ENCODE data around the gene CX3CL1. TPM values are rescaled to one million over a fixed set of nuclear protein-coding genes. Genes with fewer than 3 reads are reported as not detected.

CX3CL1 gene
- polyA plus RNA-seq, 4 donors = 30.3 to 40.4 (median 30.9) TPM

DNA sequence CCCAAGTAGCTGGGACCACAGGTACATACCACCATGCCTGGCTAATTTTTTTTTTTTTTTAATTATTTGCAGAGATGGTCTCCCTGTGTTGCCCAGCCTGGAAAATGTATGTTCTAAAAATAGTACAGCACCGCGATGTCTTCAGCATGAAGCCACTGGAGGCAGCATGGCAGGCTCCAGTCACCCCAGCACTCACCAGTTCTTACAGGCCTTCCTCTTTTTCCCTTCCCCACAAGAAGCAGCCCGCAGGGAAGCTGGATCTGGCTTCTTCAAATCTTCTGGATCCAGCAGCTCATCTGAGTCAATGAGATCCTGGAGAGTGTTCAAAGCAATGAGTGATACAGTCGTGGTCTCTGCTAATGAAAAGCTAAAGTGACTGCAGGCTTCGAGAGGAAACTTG is 58.7 kb downstream of the CX3CL1 start:
- DNase-seq (ENCODE audit: low read depth in 4 of 4, low spot score in 3 of 4) = no peak

GRCh38 chr16:57432505-57432904 is 60.2 kb downstream of the CX3CL1 start:
- no peak for DNase-seq (ENCODE audit: low read depth in 4 of 4, low spot score in 3 of 4)

DNA sequence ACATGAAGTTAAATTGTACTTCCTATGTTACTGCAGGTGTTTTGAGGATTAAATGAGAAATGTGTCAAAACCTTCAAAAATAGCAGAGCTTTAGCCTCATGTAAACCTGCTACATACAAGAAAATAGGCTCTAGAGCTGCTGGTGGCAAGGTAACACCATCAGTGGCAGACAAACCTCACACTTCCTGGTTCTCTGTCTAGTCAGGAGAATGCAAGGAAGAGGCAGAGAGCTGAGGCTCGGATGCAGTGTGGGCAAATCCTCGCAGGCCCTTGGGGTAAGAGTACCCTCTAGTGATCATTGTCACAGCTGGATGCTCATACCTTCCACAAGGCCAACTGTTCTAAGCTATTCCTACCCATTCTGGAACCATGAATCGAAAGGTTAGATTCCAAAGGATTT is 60.7 kb downstream of the CX3CL1 start:
- no peak for DNase-seq (ENCODE audit: low read depth in 4 of 4, low spot score in 3 of 4)

DNA sequence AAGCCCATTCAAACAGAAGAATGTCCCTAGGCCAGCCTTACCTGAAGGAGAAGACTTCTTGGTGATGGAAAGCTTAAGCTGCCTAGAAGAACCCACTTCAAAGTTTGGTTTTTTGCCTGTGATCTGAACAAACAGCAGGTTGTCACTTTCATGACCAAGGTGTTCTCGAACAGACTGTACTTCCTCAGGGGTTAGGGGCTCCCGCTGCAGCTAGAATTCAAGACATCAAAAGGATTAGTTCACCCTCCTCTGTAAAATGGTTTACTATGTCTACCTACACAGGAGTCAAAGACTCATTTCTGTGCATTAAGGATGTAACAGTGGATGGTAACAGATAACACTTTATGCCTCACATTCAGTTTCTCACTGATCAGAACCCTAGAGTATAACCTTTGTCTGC is 61.7 kb downstream of the CX3CL1 start:
- DNase-seq (ENCODE audit: low read depth in 4 of 4, low spot score in 3 of 4) = no peak

Other genes starting within 250 kb of the CX3CL1 start
- gene PSME3IP1, start 186.5 kb upstream of the CX3CL1 start, polyA plus RNA-seq (ENCODE audit: insufficient read length in 4 of 4) = 100 to 1,000 TPM in 3 of 4 donors, 10 to 100 TPM in 1; 90.5 to 123 (median 115) TPM
- gene RSPRY1, start 186.2 kb upstream of the CX3CL1 start, polyA plus RNA-seq (ENCODE audit: insufficient read length in 4 of 4) = 10 to 100 TPM; 39.7 to 54.0 (median 48.6) TPM
- 10 to 100 TPM; 75.5 to 95.4 (median 90.0) TPM for gene ARL2BP, start 127.2 kb upstream of the CX3CL1 start, polyA plus RNA-seq (ENCODE audit: insufficient read length in 4 of 4)
- 10 to 100 TPM; 19.4 to 24.4 (median 21.1) TPM for gene PLLP, start 87.8 kb upstream of the CX3CL1 start, polyA plus RNA-seq (ENCODE audit: insufficient read length in 4 of 4)
- under 1 TPM in 3 of 4 donors, not detected in 1; 0.06 to 0.16 (median 0.12) TPM for gene CCL22, start 13.7 kb upstream of the CX3CL1 start, polyA plus RNA-seq (ENCODE audit: insufficient read length in 4 of 4)
- under 1 TPM in 2 of 4 donors, not detected in 2; 0.13 to 0.32 TPM for gene CCL17, start 32.3 kb downstream of the CX3CL1 start, polyA plus RNA-seq (ENCODE audit: insufficient read length in 4 of 4)
- gene CIAPIN1, start 74.9 kb downstream of the CX3CL1 start, polyA plus RNA-seq (ENCODE audit: insufficient read length in 4 of 4) = 10 to 100 TPM; 80.1 to 94.1 (median 85.2) TPM
- 10 to 100 TPM; 90.1 to 95.8 (median 91.5) TPM for gene COQ9, start 75.0 kb downstream of the CX3CL1 start, polyA plus RNA-seq (ENCODE audit: insufficient read length in 4 of 4)
- gene POLR2C, start 90.2 kb downstream of the CX3CL1 start, polyA plus RNA-seq (ENCODE audit: insufficient read length in 4 of 4) = 10 to 100 TPM; 80.0 to 87.7 (median 84.5) TPM
- gene DOK4, start 114.0 kb downstream of the CX3CL1 start, polyA plus RNA-seq (ENCODE audit: insufficient read length in 4 of 4) = 10 to 100 TPM; 33.1 to 35.0 (median 34.1) TPM
- 10 to 100 TPM; 17.5 to 20.3 (median 18.0) TPM for gene CCDC102A, start 164.1 kb downstream of the CX3CL1 start, polyA plus RNA-seq (ENCODE audit: insufficient read length in 4 of 4)
- gene ADGRG5, start 170.2 kb downstream of the CX3CL1 start, polyA plus RNA-seq (ENCODE audit: insufficient read length in 4 of 4) = 1 to 10 TPM in 3 of 4 donors, under 1 TPM in 1; 0.82 to 1.4 (median 1.2) TPM

Data from right renal pelvis (tissue), 4 donors.